ENCODE data around the gene CDKAL1. TPM values are rescaled to one million over a fixed set of nuclear protein-coding genes. Genes with fewer than 3 reads are reported as not detected.
"Not testable (repeated sequence)": the region's sequence is repeated elsewhere in the genome, so short reads cannot be mapped to it uniquely, and the experiment has no call there.

Gene CDKAL1
- total RNA-seq, 4 donors from 2014 or later: 24.7 to 32.8 (median 29.8) TPM

GRCh38 chr6:21188505-21189223 is 654.4 kb downstream of the CDKAL1 start:
- intact Hi-C loops (cut with DNase I): no loop called here
- Histone ChIP-seq H3K4me3 (replicated peaks in 1 of 3) (no peak overlapping the region), H3K4me1 (no peaks in the 10 kb centered on the region), H3K36me3 (no peaks in the 10 kb centered on the region), H3K9me3 (no peaks in the 10 kb centered on the region), H3K27me3 (no peaks in the 10 kb centered on the region), H3K27ac (no peak overlapping the region)
- 65 to 70% methylated on average over 9 of the region's 9 CpGs for WGBS, 2 donors
- TF ChIP-seq CTCF (IDR thresholded peaks at IDR 0.05) (no peak), POLR2A (IDR thresholded peaks at IDR 0.05) (no peak)
- DNase-seq: no peak

- Histone ChIP-seq H3K9me3 (no peaks in the 10 kb centered on the region), H3K4me1 (no peaks in the 10 kb centered on the region), H3K4me3 (replicated peaks in 1 of 3) (no peak overlapping the region), H3K27ac (no peak overlapping the region), H3K27me3 (no peaks in the 10 kb centered on the region), H3K36me3 (no peaks in the 10 kb centered on the region)
- intact Hi-C loops (cut with DNase I): no loop called here
- WGBS, 2 donors: 77 to 88% methylated on average over 4 of the region's 4 CpGs
- DNase-seq: no peak
- no peak for TF ChIP-seq POLR2A (IDR thresholded peaks at IDR 0.05)
- no peak for TF ChIP-seq CTCF (IDR thresholded peaks at IDR 0.05)
These were observed 655.5 kb downstream of the CDKAL1 start for GRCh38 chr6:21189759-21190158.

DNA sequence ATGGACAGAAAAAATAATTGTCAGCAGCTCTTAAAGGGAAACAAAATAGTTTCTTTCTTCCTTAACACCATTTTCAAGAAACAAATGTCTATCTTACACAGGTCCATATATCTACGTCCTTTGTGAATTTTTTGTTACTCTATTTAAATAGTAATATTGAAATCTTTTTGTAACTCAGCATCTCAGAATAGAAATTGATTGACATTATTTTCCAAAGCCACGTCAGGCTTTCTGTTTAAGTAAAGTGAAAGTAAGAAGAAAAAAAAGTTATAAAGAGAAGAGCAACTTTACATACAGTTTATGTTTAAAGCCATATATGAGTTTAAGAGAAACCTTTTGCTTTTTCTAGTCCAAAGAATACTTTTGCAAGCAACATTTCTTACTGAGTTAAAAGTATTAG is 656.4 kb downstream of the CDKAL1 start:
- no peaks in the 10 kb centered on the region for H3K4me1 ChIP-seq
- H3K4me3 ChIP-seq (replicated peaks in 1 of 3): no peak overlapping the region
- no peaks in the 10 kb centered on the region for H3K36me3 ChIP-seq
- H3K27ac ChIP-seq: no peak overlapping the region
- intact Hi-C loops (cut with DNase I): no loop called here
- H3K27me3 ChIP-seq: no peaks in the 10 kb centered on the region
- DNase-seq: no peak
- no peaks in the 10 kb centered on the region for H3K9me3 ChIP-seq
- TF ChIP-seq POLR2A (IDR thresholded peaks at IDR 0.05) (no peak), CTCF (IDR thresholded peaks at IDR 0.05) (no peak)
- 79 to 89% methylated on average over 2 of the region's 2 CpGs for WGBS, 2 donors

DNA sequence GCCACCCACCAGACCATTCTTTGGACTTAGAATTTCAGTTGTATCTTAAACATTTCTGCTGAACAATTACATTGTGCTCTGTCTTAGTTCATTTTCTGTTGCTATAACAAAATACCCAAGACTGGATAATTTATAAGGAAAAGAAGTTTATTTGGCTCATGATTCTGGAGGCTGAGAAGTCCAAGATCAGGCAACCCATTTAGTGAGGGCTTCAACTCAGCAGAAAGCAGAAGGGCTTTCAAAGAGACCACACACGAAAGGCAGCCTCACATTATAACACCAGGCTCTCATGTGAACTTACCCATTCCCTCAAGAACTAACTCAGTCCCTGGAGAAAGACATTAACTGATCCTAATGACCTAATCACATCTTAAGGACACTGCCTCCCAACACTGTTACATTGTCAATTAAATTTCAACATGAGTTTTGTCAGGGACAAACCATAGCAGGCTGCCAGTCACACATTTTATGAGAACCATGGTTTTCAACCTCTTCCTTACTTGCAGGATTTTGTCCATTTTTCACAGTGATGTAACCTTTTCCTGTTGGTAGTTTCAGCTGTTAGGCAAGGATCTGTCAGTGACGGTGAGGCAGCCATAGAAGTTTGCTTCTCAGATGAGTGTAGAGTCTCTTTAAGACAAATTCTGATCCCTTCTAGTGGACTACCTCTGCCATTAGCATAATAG is 659.7 kb downstream of the CDKAL1 start:
- Histone ChIP-seq H3K27me3 (no peaks in the 10 kb centered on the region), H3K9me3 (no peaks in the 10 kb centered on the region), H3K4me3 (replicated peaks in 1 of 3) (no peak overlapping the region), H3K36me3 (no peaks in the 10 kb centered on the region), H3K27ac (no peak overlapping the region), H3K4me1 (peaks cover 4 to 13% of the 10 kb centered on the region in 2 donors)
- intact Hi-C loops (cut with DNase I): no loop called here
- TF ChIP-seq CTCF (IDR thresholded peaks at IDR 0.05): no peak
- no peak for TF ChIP-seq POLR2A (IDR thresholded peaks at IDR 0.05)
- no peak for DNase-seq
- whole genome bisulfite sequencing, 2 donors: 95 to 98% methylated on average over 2 of the region's 2 CpGs

GRCh38 chr6:21195301-21195700 is 661.0 kb downstream of the CDKAL1 start:
- 94 to 95% methylated on average over 7 of the region's 7 CpGs for WGBS, 2 donors

More at GRCh38 chr6:21195301-21195700, 661.0 kb downstream of the CDKAL1 start:
- H3K4me1 ChIP-seq: peaks cover 4 to 13% of the 10 kb centered on the region in 2 donors
- H3K36me3 ChIP-seq; H3K9me3 ChIP-seq; H3K27ac ChIP-seq; H3K4me3 ChIP-seq (replicated peaks in 1 of 3); DNase-seq; intact Hi-C loops (cut with DNase I); H3K27me3 ChIP-seq: not testable (repeated sequence)
